ENCODE data around the gene STPG2. TPM values are rescaled to one million over a fixed set of nuclear protein-coding genes. Genes with fewer than 3 reads are reported as not detected.
"Not testable (repeated sequence)": the region's sequence is repeated elsewhere in the genome, so short reads cannot be mapped to it uniquely, and the experiment has no call there.

STPG2 gene
- total and polyA plus RNA-seq, 5 experiments from 2014 or later: 0.09 to 0.47 (median 0.10) TPM; not detected in 2

DNA sequence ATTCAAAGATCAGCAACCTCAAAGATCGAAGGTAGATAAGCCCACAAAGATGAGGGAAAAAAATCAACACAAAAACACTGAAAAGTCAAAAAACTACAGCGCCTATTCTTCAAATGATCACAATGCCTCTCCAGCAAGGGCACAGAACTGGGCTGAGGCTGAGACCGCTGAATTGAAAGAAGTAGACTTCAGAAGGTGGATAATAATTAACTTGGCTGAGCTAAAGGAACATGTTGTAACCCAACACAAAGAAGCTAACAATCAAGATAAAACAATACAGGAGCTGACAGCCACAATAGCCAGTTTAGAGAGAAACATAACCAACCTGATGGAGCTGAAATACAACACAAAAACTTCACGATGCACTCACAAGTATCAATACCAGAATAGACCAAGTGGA is 231.1 kb downstream of the STPG2 start:
- Mint-ChIP-seq H3K27me3 (no peaks in the 10 kb centered on the region), H3K4me1 (peaks cover 0 to 2% (median 0%) of the 10 kb centered on the region in 4 donors), H3K4me3 (no peak overlapping the region), H3K9me3 (peaks cover 0 to 37% (median 20%) of the 10 kb centered on the region in 9 donors), H3K36me3 (peaks cover 0 to 12% (median 0%) of the 10 kb centered on the region in 3 donors), H3K27ac (no peak overlapping the region)
- DNase-seq (no peak), ATAC-seq (no peak)
- POLR2A ChIA-PET: no interaction called here

DNA sequence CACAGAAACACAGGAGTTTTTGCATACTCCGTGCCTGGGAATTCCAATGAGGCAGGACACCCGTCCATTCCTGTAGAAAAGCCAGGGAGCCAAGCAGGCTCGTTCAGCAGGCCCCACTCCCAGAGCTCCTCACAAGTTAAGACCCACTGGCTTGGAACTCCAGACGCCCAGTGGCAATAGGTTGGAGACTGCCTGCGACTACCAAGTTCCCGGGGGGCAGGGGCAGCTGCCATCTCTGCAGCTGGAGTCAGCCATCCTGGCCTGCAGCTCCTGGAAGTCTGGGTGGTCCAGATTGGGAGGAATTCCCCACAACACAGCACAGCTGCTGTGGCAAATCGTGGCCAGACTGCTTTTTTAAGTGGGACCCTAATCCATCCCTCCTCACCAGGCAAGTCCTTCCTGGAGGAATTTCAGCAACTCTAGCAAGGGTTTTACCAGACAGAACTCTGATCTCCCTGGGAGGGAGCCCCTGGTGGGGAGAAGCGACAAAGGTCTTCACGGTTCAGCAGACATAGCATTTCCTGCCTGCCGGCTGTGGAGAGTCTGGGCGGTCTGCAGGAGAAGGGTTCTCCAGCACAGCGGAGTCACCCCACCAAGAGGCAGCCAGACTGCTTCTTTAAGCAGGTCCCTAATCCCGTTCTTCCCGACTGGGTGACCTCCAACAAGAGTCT is 231.9 kb downstream of the STPG2 start:
- peaks cover 0 to 12% (median 0%) of the 10 kb centered on the region in 3 donors for H3K36me3 Mint-ChIP-seq
- H3K27ac Mint-ChIP-seq: no peak overlapping the region
- no peaks in the 10 kb centered on the region for H3K27me3 Mint-ChIP-seq
- H3K4me3 Mint-ChIP-seq: no peak overlapping the region
- H3K9me3 Mint-ChIP-seq: peaks cover 0 to 34% (median 16%) of the 10 kb centered on the region in 9 donors
- ATAC-seq: no peak
- peak in 1 of 10 donors; percentile 56 for DNase-seq
- H3K4me1 Mint-ChIP-seq: peaks cover 0 to 2% (median 0%) of the 10 kb centered on the region in 4 donors
- POLR2A ChIA-PET: no interaction called here

DNA sequence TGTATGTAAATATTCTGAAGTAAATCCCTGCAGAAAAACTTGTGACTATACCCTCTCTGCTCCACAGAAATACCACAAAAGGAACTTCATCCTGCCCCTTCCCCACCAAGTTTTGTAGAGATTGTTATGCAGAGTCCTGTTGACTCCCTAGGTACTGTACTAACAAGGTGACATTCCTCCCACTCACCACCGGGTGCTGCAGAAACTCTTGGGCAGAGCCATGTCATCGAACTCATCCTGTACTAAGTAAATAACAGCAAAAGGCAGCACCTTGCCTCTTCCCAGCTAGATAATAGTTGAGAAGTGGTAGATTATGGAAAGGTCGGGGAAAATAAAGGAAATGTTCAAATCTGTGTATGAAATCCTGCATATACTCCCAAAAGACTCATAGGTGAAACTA is 233.3 kb downstream of the STPG2 start:
- ATAC-seq: no peak
- Mint-ChIP-seq H3K27me3 (no peaks in the 10 kb centered on the region), H3K4me1 (no peaks in the 10 kb centered on the region), H3K9me3 (peaks cover 0 to 33% (median 18%) of the 10 kb centered on the region in 9 donors), H3K27ac (no peak overlapping the region), H3K4me3 (no peak overlapping the region), H3K36me3 (peaks cover 0 to 10% (median 0%) of the 10 kb centered on the region in 3 donors)
- no peak for DNase-seq
- POLR2A ChIA-PET: no interaction called here

- H3K27me3 Mint-ChIP-seq, DNase-seq, POLR2A ChIA-PET, ATAC-seq, H3K36me3 Mint-ChIP-seq, H3K27ac Mint-ChIP-seq, H3K4me3 Mint-ChIP-seq, H3K4me1 Mint-ChIP-seq: not testable (repeated sequence)
- peaks cover 5 to 49% (median 19%) of the 10 kb centered on the region in 9 donors for H3K9me3 Mint-ChIP-seq
Measured at GRCh38 chr4:97903436-97904189, 239.7 kb downstream of the STPG2 start.

- Mint-ChIP-seq H3K9me3 (peaks cover 5 to 41% (median 16%) of the 10 kb centered on the region in 9 donors), H3K4me3 (no peak overlapping the region)
- no peak for DNase-seq
Measured at GRCh38 chr4:97900229-97900628, 243.0 kb downstream of the STPG2 start.

GRCh38 chr4:97892592-97893266 is 250.5 kb downstream of the STPG2 start:
- DNase-seq (no peak), ATAC-seq (no peak)
- Mint-ChIP-seq H3K4me1 (no peaks in the 10 kb centered on the region), H3K27ac (no peak overlapping the region), H3K4me3 (no peak overlapping the region), H3K36me3 (no peaks in the 10 kb centered on the region), H3K9me3 (peaks cover 0 to 18% (median 5%) of the 10 kb centered on the region in 9 donors), H3K27me3 (no peaks in the 10 kb centered on the region)
- POLR2A ChIA-PET: no interaction called here

More at GRCh38 chr4:97900229-97900628, 243.0 kb downstream of the STPG2 start:
- no peak for ATAC-seq
- Mint-ChIP-seq H3K27me3 (peaks cover 0 to 3% (median 0%) of the 10 kb centered on the region in 5 donors), H3K36me3 (peaks cover 0 to 4% (median 0%) of the 10 kb centered on the region in 3 donors), H3K27ac (no peak overlapping the region), H3K4me1 (no peaks in the 10 kb centered on the region)
- POLR2A ChIA-PET: no interaction called here

DNA sequence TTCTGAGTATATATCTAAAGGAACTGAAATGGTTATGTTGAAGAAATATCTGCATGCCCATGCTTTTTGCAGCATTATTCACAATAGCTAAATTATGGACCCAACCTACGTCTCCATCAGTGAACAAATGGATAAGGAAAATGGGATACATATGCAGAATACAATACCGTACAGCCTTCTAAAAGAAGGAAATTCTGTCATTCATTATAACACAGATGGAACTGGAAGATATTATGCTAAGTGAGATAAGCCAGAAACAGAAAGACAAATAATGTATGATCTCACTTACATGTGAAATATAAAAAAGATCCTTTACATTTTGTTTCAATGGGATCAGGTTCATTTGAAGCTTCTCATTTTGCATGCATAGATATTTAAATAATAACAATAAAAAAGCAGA is 263.3 kb downstream of the STPG2 start:
- POLR2A ChIA-PET: no interaction called here
- Mint-ChIP-seq H3K4me3 (no peak overlapping the region), H3K27ac (no peak overlapping the region), H3K36me3 (peaks cover 0 to 5% (median 0%) of the 10 kb centered on the region in 3 donors), H3K27me3 (peaks cover 0 to 3% (median 0%) of the 10 kb centered on the region in 5 donors), H3K4me1 (no peaks in the 10 kb centered on the region), H3K9me3 (peaks cover 5 to 44% (median 11%) of the 10 kb centered on the region in 9 donors)
- DNase-seq (no peak), ATAC-seq (no peak)

- Mint-ChIP-seq H3K9me3 (peaks cover 0 to 25% (median 10%) of the 10 kb centered on the region in 9 donors), H3K27ac (no peak overlapping the region), H3K27me3 (no peaks in the 10 kb centered on the region), H3K4me3 (no peak overlapping the region), H3K4me1 (no peaks in the 10 kb centered on the region), H3K36me3 (no peaks in the 10 kb centered on the region)
- no peak for ATAC-seq
- no peak for DNase-seq
- POLR2A ChIA-PET: no interaction called here
Measured at GRCh38 chr4:97868097-97868496, 275.2 kb downstream of the STPG2 start.

- peaks cover 0 to 29% (median 10%) of the 10 kb centered on the region in 9 donors for H3K9me3 Mint-ChIP-seq
- no peaks in the 10 kb centered on the region for H3K27me3 Mint-ChIP-seq
- DNase-seq (no peak), ATAC-seq (no peak)
- no peaks in the 10 kb centered on the region for H3K4me1 Mint-ChIP-seq
- peaks cover 0 to 1% (median 0%) of the 10 kb centered on the region in 3 donors for H3K36me3 Mint-ChIP-seq
- no peak overlapping the region for H3K4me3 Mint-ChIP-seq
- no peak overlapping the region for H3K27ac Mint-ChIP-seq
- POLR2A ChIA-PET: no interaction called here
Measured at GRCh38 chr4:97867557-97868091, 275.7 kb downstream of the STPG2 start.

GRCh38 chr4:97866821-97867556 is 276.3 kb downstream of the STPG2 start:
- Mint-ChIP-seq H3K4me1 (no peaks in the 10 kb centered on the region), H3K4me3 (no peak overlapping the region), H3K9me3 (peaks cover 0 to 36% (median 15%) of the 10 kb centered on the region in 9 donors), H3K36me3 (peaks cover 0 to 8% (median 0%) of the 10 kb centered on the region in 3 donors), H3K27me3 (no peaks in the 10 kb centered on the region), H3K27ac (no peak overlapping the region)
- DNase-seq: no peak
- POLR2A ChIA-PET: no interaction called here
- ATAC-seq: no peak

DNA sequence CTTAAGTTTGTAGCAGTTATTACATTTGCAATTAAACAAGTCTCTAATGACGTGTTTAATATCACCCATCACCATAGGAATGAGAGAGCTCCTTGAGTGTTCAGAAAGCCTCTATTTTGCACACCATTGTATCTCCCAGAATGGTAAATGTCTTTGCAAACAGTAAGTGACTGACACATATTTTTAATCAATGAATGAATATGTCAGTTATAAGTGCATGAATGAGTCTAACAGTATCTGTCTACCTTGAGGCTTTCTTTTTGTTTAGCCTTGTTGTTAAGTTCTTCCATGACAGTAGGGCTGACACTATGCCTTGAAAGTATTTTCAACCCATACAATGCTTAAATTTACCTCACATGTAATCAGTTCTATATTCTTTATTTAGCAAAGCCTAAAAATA is 292.2 kb downstream of the STPG2 start:
- Mint-ChIP-seq H3K9me3 (peaks cover 2 to 47% (median 13%) of the 10 kb centered on the region in 9 donors), H3K27me3 (no peaks in the 10 kb centered on the region), H3K4me1 (no peaks in the 10 kb centered on the region), H3K4me3 (no peak overlapping the region), H3K27ac (no peak overlapping the region), H3K36me3 (peaks cover 0 to 6% (median 0%) of the 10 kb centered on the region in 3 donors)
- POLR2A ChIA-PET: no interaction called here
- DNase-seq: no peak
- no peak for ATAC-seq

GRCh38 chr4:97845758-97846157 is 297.5 kb downstream of the STPG2 start:
- peaks cover 0 to 6% (median 0%) of the 10 kb centered on the region in 3 donors for H3K36me3 Mint-ChIP-seq
- H3K4me1 Mint-ChIP-seq: no peaks in the 10 kb centered on the region
- no peak for DNase-seq
- POLR2A ChIA-PET: no interaction called here
- H3K27me3 Mint-ChIP-seq: no peaks in the 10 kb centered on the region
- no peak overlapping the region for H3K27ac Mint-ChIP-seq
- no peak for ATAC-seq
- H3K4me3 Mint-ChIP-seq: no peak overlapping the region
- peaks cover 0 to 19% (median 6%) of the 10 kb centered on the region in 9 donors for H3K9me3 Mint-ChIP-seq

All from naive thymus-derived CD8-positive, alpha-beta T cell (primary cell).